ENCODE results near the gene ORM2. TPM values are rescaled to one million over a fixed set of nuclear protein-coding genes. Genes with fewer than 3 reads are reported as not detected.

Gene ORM2
- total and polyA plus RNA-seq, 2 of the 4 experiments (the other 2 are of a cell fraction), result not detected

DNA sequence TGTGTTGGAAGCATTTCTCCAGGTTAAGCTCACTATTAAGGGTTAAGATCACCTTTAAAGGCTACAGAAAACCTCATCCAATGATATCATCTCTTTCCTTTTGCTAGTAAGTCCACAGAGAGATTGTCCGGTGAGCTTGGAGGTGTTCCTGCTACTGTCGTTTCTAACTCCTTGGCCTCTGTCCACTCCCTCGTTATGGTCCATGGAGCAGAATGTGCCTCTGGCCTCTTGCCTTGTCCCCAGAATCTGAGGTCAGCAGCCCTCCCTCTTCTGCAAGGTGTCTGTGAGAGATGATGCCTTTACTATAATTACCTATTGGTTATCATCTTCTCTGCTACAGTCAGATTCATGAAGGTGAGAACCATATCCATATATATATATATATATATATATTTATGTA lies 15.0 kb downstream of the ORM2 start:
- H2AK5ac ChIP-seq (ENCODE audit: low read depth, low read length), result no peak overlapping the region
- no peak overlapping the region for H3K27ac ChIP-seq (ENCODE audit: insufficient read depth, low read length)
- H2AK9ac ChIP-seq (replicated peaks; ENCODE audit: low read depth, low read length, poor library complexity), result no peak overlapping the region
- no peak overlapping the region for H3K14ac ChIP-seq (replicated peaks; ENCODE audit: low read depth, low read length)
- H3K9me3 ChIP-seq (ENCODE audit: control insufficient read depth, insufficient read depth, low read length), result no peaks in the 10 kb centered on the region
- H3K56ac ChIP-seq (ENCODE audit: extremely low read depth, insufficient read depth, low read length), result no peak overlapping the region
- H3K36me3 ChIP-seq (ENCODE audit: control insufficient read depth, insufficient read depth, low read length), result peaks cover 67% of the 10 kb centered on the region
- peaks cover 13% of the 10 kb centered on the region for H3K9me1 ChIP-seq (ENCODE audit: insufficient read depth, low read length)
- H2BK20ac ChIP-seq (ENCODE audit: low read depth, low read length), result no peak overlapping the region
- H2AFZ ChIP-seq (replicated peaks; ENCODE audit: low read length, poor library complexity), result no peak overlapping the region
- peaks cover 0 to 8% of the 10 kb centered on the region in 2 experiments; a peak in 1 of 4 replicates for H3K79me1 ChIP-seq (ENCODE audit: low read depth in 1 of 2, low read length in 2 of 2)
- H2BK15ac ChIP-seq (ENCODE audit: low read depth, low read length), result no peak overlapping the region
- no peak overlapping the region for H3K18ac ChIP-seq (ENCODE audit: low read depth, low read length)
- no peak overlapping the region for H2BK5ac ChIP-seq (ENCODE audit: low read depth, low read length, poor library complexity, severe bottlenecking)
- no peak overlapping the region for H3K23ac ChIP-seq (ENCODE audit: low read depth, low read length)
- H3K4me1 ChIP-seq (ENCODE audit: control insufficient read depth, insufficient read depth, low read length), result peaks cover 11% of the 10 kb centered on the region
- H4K20me1 ChIP-seq (ENCODE audit: insufficient read depth, low read length), result peaks cover 7% of the 10 kb centered on the region; the same call in 1 of the 2 replicates
- in situ Hi-C loops (cut with MboI; ENCODE audit: low sequenced_read_pairs), result no loop called here
- dilution Hi-C loops (cut with HindIII; ENCODE audit: low sequenced_read_pairs, unreplicated experiment), result no loop called here
- POLR2A ChIA-PET (ENCODE audit: unreplicated experiment), result no interaction called here
- no peak overlapping the region for H3K4me3 ChIP-seq (ENCODE audit: insufficient read depth, low read depth, low read length)
- no peaks in the 10 kb centered on the region for H3K27me3 ChIP-seq (ENCODE audit: control insufficient read depth, insufficient read depth, low read length)
- H3K4me2 ChIP-seq (ENCODE audit: low read depth, low read length), result no peak overlapping the region
- H2BK120ac ChIP-seq (ENCODE audit: low read depth, low read length), result no peak overlapping the region
- DNase-seq, result no peak
- CTCF ChIA-PET, result no interaction called here
- no TSS peak for BruUV-seq (replicated peaks)
- no peak overlapping the region for H3K9ac ChIP-seq (ENCODE audit: low read depth, low read length)
- TF ChIP-seq RAD21 (IDR thresholded peaks at IDR 0.05; ENCODE audit: low read length) (no peak), POLR2A (IDR thresholded peaks at IDR 0.05; ENCODE audit: low read depth, low read length) (no peak), SMC3 (IDR thresholded peaks at IDR 0.05; ENCODE audit: low read depth, low read length) (no peak), USF2 (IDR thresholded peaks at IDR 0.05; ENCODE audit: low read depth, low read length) (no peak), MAFK (IDR thresholded peaks at IDR 0.05; ENCODE audit: low read depth, low read length) (no peak), RCOR1 (IDR thresholded peaks at IDR 0.05; ENCODE audit: insufficient replicate concordance, low read length) (no peak), CTCF (conservative IDR thresholded peaks at IDR 0.05; ENCODE audit: low read depth, low read length) (no peak), NFE2L2 (IDR thresholded peaks at IDR 0.05; ENCODE audit: low read depth, low read length) (no peak), MXI1 (IDR thresholded peaks at IDR 0.05; ENCODE audit: borderline replicate concordance, low read depth, low read length) (no peak), FOS (IDR thresholded peaks at IDR 0.05; ENCODE audit: low read depth, low read length) (no peak), BHLHE40 (IDR thresholded peaks at IDR 0.05; ENCODE audit: low read depth, low read length) (no peak), CHD1 (IDR thresholded peaks at IDR 0.05; ENCODE audit: low read depth, low read length) (no peak), CEBPB (IDR thresholded peaks at IDR 0.05; ENCODE audit: low read depth, low read length) (no peak), RFX5 (IDR thresholded peaks at IDR 0.05; ENCODE audit: low read depth, low read length) (no peak), MAZ (IDR thresholded peaks at IDR 0.05; ENCODE audit: borderline replicate concordance, low read depth, low read length) (no peak)
- TF ChIP-seq, protein P1, sequence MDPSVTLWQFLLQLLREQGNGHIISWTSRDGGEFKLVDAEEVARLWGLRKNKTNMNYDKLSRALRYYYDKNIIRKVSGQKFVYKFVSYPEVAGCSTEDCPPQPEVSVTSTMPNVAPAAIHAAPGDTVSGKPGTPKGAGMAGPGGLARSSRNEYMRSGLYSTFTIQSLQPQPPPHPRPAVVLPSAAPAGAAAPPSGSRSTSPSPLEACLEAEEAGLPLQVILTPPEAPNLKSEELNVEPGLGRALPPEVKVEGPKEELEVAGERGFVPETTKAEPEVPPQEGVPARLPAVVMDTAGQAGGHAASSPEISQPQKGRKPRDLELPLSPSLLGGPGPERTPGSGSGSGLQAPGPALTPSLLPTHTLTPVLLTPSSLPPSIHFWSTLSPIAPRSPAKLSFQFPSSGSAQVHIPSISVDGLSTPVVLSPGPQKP (IDR thresholded peaks at IDR 0.05; ENCODE audit: borderline replicate concordance, low read depth, low read length), result no peak
- H3K4ac ChIP-seq (ENCODE audit: low read depth, low read length), result no peak overlapping the region
- ATAC-seq (ENCODE audit: low read depth), result no peak
- intact Hi-C loops (cut with micrococcal nuclease), result no loop called here
- 100% methylated on average over 1 of the region's 3 CpGs; no CpG with 5 or more reads in 1 of the 2 experiments for WGBS, 2 experiments (ENCODE audit: extremely low coverage in 2 of 2, insufficient read length in 1 of 2)
- no peak overlapping the region for H4K5ac ChIP-seq (ENCODE audit: low read depth, low read length)
- H4K8ac ChIP-seq (ENCODE audit: low read depth in 2 of 2, low read length in 2 of 2), result no peak overlapping the region
- no peak overlapping the region for H4K91ac ChIP-seq (ENCODE audit: insufficient read depth, low read depth, low read length)

All from IMR-90 (cell line).